DMS153 treated with DMSO at 0.1 percent for 48 hours (cell line): Measurements from ENCODE around the gene DAP3.

Experiments used
- DNase-seq: peaks from one replicate; lab custom pipeline; 2025; ENCODE audit not compliant: unreplicated experiment; lab: John Stamatoyannopoulos, UW

Gene DAP3

DNA sequence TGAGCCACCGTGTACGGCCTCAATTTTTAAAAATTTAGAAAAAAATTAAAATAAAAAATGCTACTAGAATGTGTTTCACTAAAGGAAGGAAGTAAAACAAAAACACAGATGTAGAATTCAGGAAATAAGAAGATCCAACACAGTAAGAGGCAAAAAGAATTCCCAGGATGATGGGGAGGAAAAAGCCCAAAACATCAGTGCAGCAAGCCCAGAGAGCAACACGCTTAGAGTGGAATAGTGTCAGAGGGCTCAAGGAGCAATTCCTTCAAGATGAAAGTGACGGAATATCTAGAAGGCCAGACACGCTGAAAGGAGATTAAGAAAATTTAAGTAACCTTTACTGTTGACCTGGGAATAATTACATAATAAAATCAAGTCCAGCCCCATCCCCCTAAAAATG lies 80.4 kb downstream of the DAP3 start:
- DNase-seq: no peak

DNA sequence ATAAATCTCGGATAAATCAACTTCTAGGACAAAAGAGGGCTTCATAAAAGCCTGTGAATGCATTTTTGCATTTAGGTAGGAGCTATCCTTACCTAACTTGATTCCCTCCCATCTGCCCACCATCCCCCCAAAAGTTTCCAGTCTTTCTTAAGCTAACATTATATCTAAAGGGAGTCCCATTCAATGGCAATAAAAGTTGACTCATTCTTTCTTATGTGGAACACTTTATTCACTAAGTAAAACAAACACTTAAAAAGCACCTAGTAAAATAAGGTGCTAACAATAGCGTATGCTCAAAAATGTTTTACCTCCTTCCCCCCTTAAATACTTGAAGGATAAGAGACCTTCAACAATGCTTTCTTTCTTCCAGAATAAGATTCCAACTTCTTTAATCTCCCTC lies 84.3 kb downstream of the DAP3 start:
- DNase-seq: no peak

GRCh38 chr1:155776414-155776813 lies 87.5 kb downstream of the DAP3 start:
- no peak for DNase-seq

DNA sequence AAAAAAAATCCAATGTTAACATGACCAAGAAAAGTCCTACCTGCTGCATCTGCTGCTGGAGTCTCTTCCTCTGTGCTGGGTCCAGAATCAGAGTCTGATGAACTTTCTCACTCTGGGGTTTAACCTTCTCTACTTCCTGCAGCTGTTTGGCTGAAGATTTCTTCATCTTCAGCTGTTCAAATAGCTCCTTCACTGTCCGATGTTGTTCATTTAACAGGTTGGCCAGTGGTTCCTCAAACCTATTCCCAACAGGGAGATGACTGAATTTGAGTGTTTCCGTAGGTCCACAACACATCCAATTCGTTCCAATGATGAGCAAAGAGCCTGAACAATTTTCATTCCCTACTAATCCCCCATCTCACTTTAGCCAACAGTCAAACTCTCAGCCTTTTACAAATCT lies 88.7 kb downstream of the DAP3 start:
- DNase-seq: no peak
